HG03520 (cell line): Measurements from ENCODE around the gene KIRREL2.

Experiments used
- ATAC-seq: cut with Tn5 transposase; IDR thresholded peaks from one replicate; pipeline ENCODE4 v1.9.1; 2021; ENCODE audit warnings: mild to moderate bottlenecking, moderate library complexity; ENCODE audit not compliant: unreplicated experiment

Gene KIRREL2

GRCh38 chr19:35844482-35845214 is 12.1 kb upstream of the KIRREL2 start:
- no peak for ATAC-seq

DNA sequence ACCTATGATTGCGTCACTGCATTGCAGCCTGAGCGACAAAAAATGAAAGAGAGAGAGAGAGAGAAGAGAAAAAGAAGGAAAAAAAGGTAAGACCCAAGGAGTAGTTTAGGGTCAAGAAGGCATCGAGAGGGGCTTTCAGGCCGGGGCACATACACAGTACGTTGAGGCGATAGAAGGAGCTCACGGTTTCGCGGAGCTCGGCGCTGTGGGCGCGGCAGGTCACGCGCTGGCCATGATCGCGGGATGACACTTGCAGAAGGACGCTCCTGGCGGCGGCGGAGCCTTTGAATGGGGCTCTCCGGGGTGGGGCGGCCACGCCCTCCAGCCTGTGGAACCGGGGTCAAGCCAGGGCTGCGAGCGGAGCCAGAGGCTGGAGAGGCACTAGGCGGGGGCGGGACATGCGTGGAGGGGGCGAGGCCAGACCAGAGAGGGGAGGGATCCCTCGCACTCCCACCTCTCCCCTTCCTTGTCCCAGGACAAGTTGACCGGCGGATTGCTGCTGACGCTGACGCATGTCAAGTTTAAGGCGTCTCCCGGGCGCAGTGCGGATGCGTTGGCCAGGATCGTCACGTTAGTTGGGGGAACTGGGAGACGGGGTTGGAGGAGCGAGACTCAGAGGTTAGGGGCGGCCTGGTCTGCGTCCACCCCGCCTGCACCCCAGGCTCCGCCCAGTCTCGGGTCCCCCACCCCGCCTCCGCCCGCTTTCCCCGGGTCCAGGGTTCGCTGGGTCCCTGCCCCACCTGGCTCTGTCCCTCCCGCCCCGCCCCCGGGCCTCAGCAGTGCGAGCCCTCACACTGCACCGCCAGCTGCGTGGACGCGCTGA is 11.3 kb upstream of the KIRREL2 start:
- ATAC-seq = no peak

GRCh38 chr19:35846038-35846668 is 10.6 kb upstream of the KIRREL2 start:
- no peak for ATAC-seq

DNA sequence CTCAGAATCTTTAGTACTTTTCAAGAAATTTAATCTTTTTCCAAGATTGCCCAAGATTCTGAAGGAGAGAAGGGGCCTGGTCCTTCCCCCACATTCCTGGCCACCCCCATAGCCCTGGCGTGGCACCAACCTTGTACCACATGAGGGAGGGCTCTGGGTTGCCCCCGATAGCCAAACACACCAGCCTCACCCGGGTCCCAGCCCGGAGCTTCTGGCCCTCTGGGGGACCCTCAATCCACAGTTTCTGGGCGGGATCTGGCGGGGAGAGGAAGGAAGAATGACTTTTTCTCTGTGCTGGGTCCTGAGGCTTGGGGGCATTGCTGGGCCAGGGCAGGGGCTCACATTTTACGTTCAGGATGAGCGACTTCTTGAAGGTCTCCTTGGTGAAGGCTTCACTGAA is 8.8 kb upstream of the KIRREL2 start:
- ATAC-seq = no peak

DNA sequence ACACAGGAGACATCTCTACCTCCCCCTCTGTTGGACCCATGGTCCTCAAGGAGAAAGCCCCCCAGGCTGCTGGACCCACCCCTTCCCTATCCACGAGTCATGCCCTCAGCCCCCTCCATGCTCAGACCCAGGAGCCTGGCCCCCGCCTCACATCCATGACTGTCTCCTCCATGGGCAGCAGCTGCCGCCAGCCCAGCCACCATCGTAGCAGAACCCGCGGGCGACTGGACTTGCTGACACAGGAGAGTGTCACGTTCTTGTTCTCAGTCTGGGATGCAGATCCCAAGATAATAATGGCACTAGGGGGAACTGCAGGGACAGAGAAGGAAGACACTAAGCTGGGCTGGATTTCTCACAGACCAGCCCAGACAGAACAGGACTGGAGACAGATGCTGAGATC is 8.2 kb upstream of the KIRREL2 start:
- no peak for ATAC-seq

DNA sequence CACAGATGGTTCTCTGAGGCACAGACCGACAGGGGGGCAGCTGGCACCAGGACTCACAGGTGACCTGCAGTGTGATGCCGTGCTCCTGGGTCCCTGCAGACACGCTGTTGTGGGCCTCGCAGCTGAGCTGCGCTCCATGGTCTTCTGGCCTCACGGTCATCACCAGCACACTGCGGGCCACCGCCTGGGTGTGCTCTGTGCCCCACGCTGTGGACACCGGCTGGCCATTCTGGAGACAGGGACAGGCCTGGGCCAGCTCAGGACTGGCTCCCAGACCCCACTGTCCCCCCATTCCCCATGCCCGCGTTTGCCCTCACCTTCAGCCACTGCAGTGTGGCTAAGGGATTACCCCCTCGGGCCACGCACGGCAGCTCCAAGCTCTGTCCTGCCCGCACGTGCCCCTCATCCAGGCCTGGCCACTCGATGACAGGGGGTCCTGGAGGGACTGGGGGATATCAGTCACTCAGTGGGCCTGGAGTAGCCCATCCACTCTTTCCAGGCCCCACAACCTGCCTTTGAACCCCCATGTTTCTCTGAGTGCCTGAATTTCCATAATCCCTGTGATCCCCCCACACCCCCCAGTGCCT is 7.7 kb upstream of the KIRREL2 start:
- ATAC-seq = no peak

- ATAC-seq = no peak
Observed at GRCh38 chr19:35851213-35852028, 5.3 kb upstream of the KIRREL2 start.

DNA sequence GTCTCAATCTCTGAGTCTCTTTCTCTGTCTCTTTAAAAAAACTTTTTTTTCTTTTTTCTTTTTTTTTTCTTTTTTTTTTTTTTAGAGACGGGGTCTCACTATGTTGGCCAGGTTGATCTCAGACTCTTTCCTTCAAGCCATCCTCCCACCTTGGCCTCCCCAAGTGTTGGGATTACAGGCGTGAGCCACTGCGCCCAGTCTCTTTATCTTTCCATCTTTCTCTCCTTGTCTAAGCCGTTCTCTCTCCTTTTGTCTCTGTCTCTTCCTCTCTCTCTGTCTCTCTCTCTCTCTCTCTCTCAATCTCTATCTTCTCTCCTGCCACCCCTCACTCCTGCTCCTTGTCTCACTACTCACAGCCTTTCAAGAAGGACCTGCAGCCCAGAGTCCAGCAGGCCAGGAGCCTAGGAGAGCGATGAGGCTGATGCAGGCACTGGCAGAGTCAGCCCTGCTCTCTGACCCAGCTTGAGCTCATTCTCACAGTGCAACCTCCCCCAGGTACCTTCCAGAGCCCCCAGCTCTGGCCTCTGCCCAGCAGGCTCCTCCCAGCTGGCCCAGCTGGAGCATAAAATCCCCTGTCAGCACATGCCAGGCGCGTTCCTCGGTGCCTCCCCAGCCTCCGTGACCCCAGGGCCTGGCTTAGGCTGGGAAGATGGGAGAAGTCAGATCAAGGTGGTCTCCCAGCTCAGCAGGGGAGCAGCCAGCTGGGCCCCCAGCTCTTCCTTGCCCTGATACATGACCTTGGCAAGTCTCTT is 4.5 kb upstream of the KIRREL2 start, which contains the start of gene NPHS1:
TSS of gene NPHS1 (minus strand) at position 476 of the 752 bp plus-strand sequence. CDS start 667 bp downstream, outside the sequence.
- ATAC-seq = no peak

GRCh38 chr19:35853038-35853756 is 3.5 kb upstream of the KIRREL2 start:
- ATAC-seq = no peak

GRCh38 chr19:35858311-35858710 is 1.6 kb downstream of the KIRREL2 start:
- ATAC-seq = no peak

DNA sequence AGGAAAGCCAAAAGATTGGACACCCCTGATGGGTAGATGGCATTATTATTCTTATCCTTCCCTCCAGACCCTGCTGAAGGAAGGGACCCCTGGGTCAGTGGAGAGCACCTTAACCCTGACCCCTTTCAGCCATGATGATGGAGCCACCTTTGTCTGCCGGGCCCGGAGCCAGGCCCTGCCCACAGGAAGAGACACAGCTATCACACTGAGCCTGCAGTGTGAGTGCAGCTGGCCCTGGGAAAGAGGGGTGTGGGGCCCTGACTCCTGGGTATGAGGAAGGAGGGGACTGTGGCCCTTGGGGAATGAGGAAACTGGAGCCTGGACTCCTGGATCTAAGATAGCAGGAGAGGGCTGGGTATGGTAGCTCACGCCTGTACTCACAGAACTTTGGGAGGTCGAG is 2.7 kb downstream of the KIRREL2 start:
- no peak for ATAC-seq

DNA sequence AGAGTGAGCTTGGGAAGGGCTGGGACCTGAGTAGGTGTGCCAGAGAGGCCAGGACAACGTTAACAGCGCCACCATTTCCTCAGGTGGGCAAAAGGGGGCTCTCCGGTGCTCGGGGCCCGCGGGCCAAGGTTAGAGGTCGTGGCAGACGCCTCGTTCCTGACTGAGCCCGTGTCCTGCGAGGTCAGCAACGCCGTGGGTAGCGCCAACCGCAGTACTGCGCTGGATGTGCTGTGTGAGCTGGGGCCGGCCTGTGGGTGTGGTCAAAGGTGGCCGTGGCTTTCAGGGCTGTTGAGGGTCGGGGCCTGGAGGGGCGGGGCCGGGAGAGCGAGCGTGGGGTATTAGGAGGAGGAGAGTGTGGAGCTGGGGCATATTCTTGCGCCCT is 3.7 kb downstream of the KIRREL2 start:
- ATAC-seq = no peak

GRCh38 chr19:35860818-35861639 is 4.3 kb downstream of the KIRREL2 start:
- ATAC-seq = no peak

DNA sequence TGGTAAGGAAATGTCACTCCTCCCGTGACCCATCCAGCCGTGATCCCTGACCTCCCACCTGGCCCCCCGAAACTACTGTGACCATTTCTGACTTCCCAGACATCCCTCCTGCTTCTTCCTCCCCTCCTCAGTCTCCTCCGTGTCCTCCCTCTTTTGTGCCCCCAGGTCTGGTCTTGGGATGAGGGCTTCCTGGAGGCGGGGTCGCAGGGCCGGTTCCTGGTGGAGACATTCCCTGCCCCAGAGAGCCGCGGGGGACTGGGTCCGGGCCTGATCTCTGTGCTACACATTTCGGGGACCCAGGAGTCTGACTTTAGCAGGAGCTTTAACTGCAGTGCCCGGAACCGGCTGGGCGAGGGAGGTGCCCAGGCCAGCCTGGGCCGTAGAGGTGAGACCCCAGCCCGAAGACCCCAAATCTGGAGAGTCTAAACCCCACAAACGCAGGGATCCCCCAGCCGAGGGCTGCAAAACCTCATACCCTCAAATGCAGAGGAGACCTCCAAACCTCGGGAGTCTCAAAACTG is 5.0 kb downstream of the KIRREL2 start:
- no peak for ATAC-seq

GRCh38 chr19:35862528-35862927 is 5.8 kb downstream of the KIRREL2 start:
- ATAC-seq = no peak

- ATAC-seq = no peak
Observed at GRCh38 chr19:35863018-35863417, 6.3 kb downstream of the KIRREL2 start.

DNA sequence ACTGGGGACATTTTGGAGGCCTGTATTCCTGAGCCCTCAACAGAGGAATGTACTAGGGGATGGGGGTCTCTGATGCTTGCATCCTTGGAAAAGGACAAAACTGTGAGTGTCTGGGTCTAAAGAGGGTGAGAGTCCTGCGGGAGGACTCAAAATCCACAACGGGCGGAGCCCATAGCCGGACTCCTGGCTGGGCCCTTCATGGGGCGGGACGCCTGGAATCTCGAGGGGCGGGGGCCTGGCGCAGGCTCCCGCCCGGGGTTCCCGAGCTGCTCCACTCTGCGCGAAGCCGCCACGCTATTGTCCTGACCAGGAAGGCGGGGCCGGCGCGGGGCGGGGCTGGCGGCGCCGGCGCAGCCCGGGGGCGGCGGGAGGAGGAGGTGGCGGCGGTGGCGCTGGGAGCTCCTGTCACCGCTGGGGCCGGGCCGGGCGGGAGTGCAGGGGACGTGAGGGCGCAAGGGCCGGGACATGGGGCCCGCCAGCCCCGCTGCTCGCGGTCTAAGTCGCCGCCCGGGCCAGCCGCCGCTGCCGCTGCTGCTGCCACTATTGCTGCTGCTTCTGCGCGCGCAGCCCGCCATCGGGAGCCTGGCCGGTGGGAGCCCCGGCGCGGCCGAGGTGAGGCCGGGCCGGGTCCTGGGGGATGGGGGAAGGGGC is 11.6 kb downstream of the KIRREL2 start, which contains the start of gene APLP1:
TSS of gene APLP1 (plus strand) at position 403 of the 651 bp plus-strand sequence. CDS start at position 466, 63 bp downstream.
- ATAC-seq = no peak
